ENCODE results near the gene ABHD11. TPM values are rescaled to one million over a fixed set of nuclear protein-coding genes. Genes with fewer than 3 reads are reported as not detected.

Gene ABHD11
- total RNA-seq, 1 donor from 2014 or later = 16.4 TPM

GRCh38 chr7:73734619-73735527 is 3.7 kb downstream of the ABHD11 start:
- peak; percentile 68 for TF ChIP-seq CTCF (IDR thresholded peaks at IDR 0.05; ENCODE audit: unreplicated experiment)
- Mint-ChIP-seq H3K27me3 (ENCODE audit: unreplicated experiment) (peaks cover 3% of the 10 kb centered on the region), H3K27ac (ENCODE audit: unreplicated experiment) (no peak overlapping the region)

GRCh38 chr7:73732397-73732796 is 6.2 kb downstream of the ABHD11 start:
- H3K9me3 Mint-ChIP-seq (ENCODE audit: unreplicated experiment) = no peaks in the 10 kb centered on the region
- H3K36me3 Mint-ChIP-seq (ENCODE audit: low read depth, unreplicated experiment) = no peaks in the 10 kb centered on the region
- H3K27me3 Mint-ChIP-seq (ENCODE audit: unreplicated experiment) = no peaks in the 10 kb centered on the region
- H3K4me3 Mint-ChIP-seq (ENCODE audit: unreplicated experiment) = no peak overlapping the region
- no peak for DNase-seq (ENCODE audit: low spot score)
- peaks cover 4% of the 10 kb centered on the region for H3K4me1 Mint-ChIP-seq (ENCODE audit: unreplicated experiment)
- no peak overlapping the region for H3K27ac Mint-ChIP-seq (ENCODE audit: unreplicated experiment)
- TF ChIP-seq CTCF (IDR thresholded peaks at IDR 0.05; ENCODE audit: unreplicated experiment) = no peak

More at GRCh38 chr7:73734619-73735527, 3.7 kb downstream of the ABHD11 start:
- H3K9me3 Mint-ChIP-seq (ENCODE audit: unreplicated experiment) = no peaks in the 10 kb centered on the region
- DNase-seq (ENCODE audit: low spot score) = peak; percentile 79
- no peak overlapping the region for H3K4me3 Mint-ChIP-seq (ENCODE audit: unreplicated experiment)
- no peaks in the 10 kb centered on the region for H3K36me3 Mint-ChIP-seq (ENCODE audit: low read depth, unreplicated experiment)
- peaks cover 4% of the 10 kb centered on the region for H3K4me1 Mint-ChIP-seq (ENCODE audit: unreplicated experiment)

GRCh38 chr7:73730485-73730884 is 8.1 kb downstream of the ABHD11 start:
- no peak for DNase-seq (ENCODE audit: low spot score)
- H3K4me1 Mint-ChIP-seq (ENCODE audit: unreplicated experiment) = peaks cover 4% of the 10 kb centered on the region
- H3K4me3 Mint-ChIP-seq (ENCODE audit: unreplicated experiment) = no peak overlapping the region
- H3K36me3 Mint-ChIP-seq (ENCODE audit: low read depth, unreplicated experiment) = no peaks in the 10 kb centered on the region
- H3K9me3 Mint-ChIP-seq (ENCODE audit: unreplicated experiment) = no peaks in the 10 kb centered on the region
- H3K27ac Mint-ChIP-seq (ENCODE audit: unreplicated experiment) = no peak overlapping the region
- TF ChIP-seq CTCF (IDR thresholded peaks at IDR 0.05; ENCODE audit: unreplicated experiment) = no peak
- H3K27me3 Mint-ChIP-seq (ENCODE audit: unreplicated experiment) = no peaks in the 10 kb centered on the region

DNA sequence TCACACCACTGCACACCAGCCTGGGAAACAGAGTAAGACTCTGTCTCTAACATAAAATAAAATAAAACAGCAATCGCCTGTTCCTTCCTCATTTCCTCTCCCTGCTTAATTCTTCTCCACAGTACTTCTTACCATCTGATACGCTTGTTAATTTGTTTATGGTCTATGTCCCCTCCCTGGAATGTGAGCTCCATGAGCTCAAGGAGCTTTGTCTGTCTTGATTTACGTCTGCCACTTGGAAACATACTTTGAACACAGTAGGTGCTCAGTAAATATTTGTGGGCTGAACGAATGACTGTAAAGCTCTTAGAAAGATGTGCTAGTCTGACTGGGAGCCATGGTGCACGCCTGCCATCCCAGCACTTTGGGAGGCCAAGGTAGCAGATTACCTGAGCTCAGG is 10.1 kb downstream of the ABHD11 start:
- no peaks in the 10 kb centered on the region for H3K36me3 Mint-ChIP-seq (ENCODE audit: low read depth, unreplicated experiment)
- peaks cover 4% of the 10 kb centered on the region for H3K4me1 Mint-ChIP-seq (ENCODE audit: unreplicated experiment)
- no peak for DNase-seq (ENCODE audit: low spot score)
- peaks cover 2% of the 10 kb centered on the region for H3K27me3 Mint-ChIP-seq (ENCODE audit: unreplicated experiment)
- no peak overlapping the region for H3K4me3 Mint-ChIP-seq (ENCODE audit: unreplicated experiment)
- no peak for TF ChIP-seq CTCF (IDR thresholded peaks at IDR 0.05; ENCODE audit: unreplicated experiment)
- no peaks in the 10 kb centered on the region for H3K9me3 Mint-ChIP-seq (ENCODE audit: unreplicated experiment)
- H3K27ac Mint-ChIP-seq (ENCODE audit: unreplicated experiment) = no peak overlapping the region

- TF ChIP-seq CTCF (IDR thresholded peaks at IDR 0.05; ENCODE audit: unreplicated experiment) = no peak
- no peak overlapping the region for H3K27ac Mint-ChIP-seq (ENCODE audit: unreplicated experiment)
- peaks cover 4% of the 10 kb centered on the region for H3K4me1 Mint-ChIP-seq (ENCODE audit: unreplicated experiment)
- DNase-seq (ENCODE audit: low spot score) = no peak
- no peak overlapping the region for H3K4me3 Mint-ChIP-seq (ENCODE audit: unreplicated experiment)
- H3K36me3 Mint-ChIP-seq (ENCODE audit: low read depth, unreplicated experiment) = no peaks in the 10 kb centered on the region
- H3K9me3 Mint-ChIP-seq (ENCODE audit: unreplicated experiment) = no peaks in the 10 kb centered on the region
- peaks cover 2% of the 10 kb centered on the region for H3K27me3 Mint-ChIP-seq (ENCODE audit: unreplicated experiment)
These were observed 10.7 kb downstream of the ABHD11 start for GRCh38 chr7:73727952-73728351.
